ENCODE data around the gene CAPN13. TPM values are rescaled to one million over a fixed set of nuclear protein-coding genes. Genes with fewer than 3 reads are reported as not detected.

Gene CAPN13
- total and polyA plus RNA-seq, 8 donors = 6.4 to 93.3 (median 44.3) TPM

- TF ChIP-seq POLR2AphosphoS5 (IDR thresholded peaks at IDR 0.05) (no peak), EP300 (IDR thresholded peaks at IDR 0.05) (no peak), POLR2A (IDR thresholded peaks at IDR 0.05) (no peak), CTCF (IDR thresholded peaks at IDR 0.05) (no peak)
- Histone ChIP-seq H3K27ac (no peak overlapping the region), H3K4me3 (no peak overlapping the region), H3K4me1 (peaks cover 0 to 13% (median 2%) of the 10 kb centered on the region in 4 donors), H3K27me3 (no peaks in the 10 kb centered on the region), H3K36me3 (no peaks in the 10 kb centered on the region), H3K9me3 (peaks cover 0 to 2% (median 0%) of the 10 kb centered on the region in 4 donors)
- intact Hi-C loops (cut with DNase I; ENCODE audit: low total_unique reads) = no loop called here
- DNase-seq = no peak
- WGBS, 5 donors = 77 to 95% (median 86%) methylated on average over 4 of the region's 4 CpGs
Observed at GRCh38 chr2:30695749-30696148, 111.5 kb downstream of the CAPN13 start.

DNA sequence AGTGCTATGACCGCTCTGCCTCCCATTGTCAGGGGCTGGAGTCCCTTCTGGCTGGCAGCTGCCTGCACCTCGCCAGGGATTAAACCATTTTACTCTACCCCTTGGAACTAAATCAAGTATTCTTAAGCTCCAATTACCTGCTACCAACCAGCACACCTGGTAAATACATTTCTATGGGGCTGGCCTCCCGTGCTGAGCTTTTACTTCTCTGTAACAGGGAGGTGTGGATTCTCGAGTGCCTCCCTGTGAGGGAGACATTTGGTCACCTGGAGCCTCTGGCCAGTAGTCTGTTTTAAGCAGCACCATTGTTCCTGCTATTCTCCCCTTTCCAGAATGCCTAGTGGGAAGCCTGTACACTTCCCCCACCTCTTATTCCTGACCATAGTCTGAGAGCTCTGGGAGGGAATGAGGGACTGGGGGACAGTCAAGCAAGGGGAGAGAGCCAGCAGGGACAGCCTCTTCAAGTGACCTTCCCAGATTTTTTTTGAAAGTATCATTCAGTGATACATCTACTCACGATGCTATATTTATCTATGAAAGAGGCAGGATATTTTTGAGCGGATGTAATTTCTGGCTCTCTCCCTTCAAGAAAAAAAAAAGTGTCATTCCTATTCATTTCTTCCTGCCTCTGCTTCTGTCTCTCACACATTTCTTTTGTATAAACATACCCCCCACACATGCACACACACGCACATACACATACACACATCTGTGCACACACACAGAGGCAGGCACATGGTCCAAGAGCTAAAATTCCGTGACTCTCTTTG lies 112.8 kb downstream of the CAPN13 start:
- Histone ChIP-seq H3K4me1 (peaks cover 0 to 23% (median 5%) of the 10 kb centered on the region in 4 donors), H3K9me3 (no peaks in the 10 kb centered on the region), H3K27me3 (no peaks in the 10 kb centered on the region), H3K36me3 (no peaks in the 10 kb centered on the region), H3K27ac (peak overlapping the region in 1 of 5 donors; percentile 9), H3K4me3 (no peak overlapping the region)
- 59 to 76% (median 69%) methylated on average over 6 to 8 of the region's 8 CpGs for WGBS, 5 donors
- TF ChIP-seq POLR2A (IDR thresholded peaks at IDR 0.05) (no peak), POLR2AphosphoS5 (IDR thresholded peaks at IDR 0.05) (peak in 1 of 3 donors; percentile 15), CTCF (IDR thresholded peaks at IDR 0.05) (no peak)
- DNase-seq = no peak
- intact Hi-C loops (cut with DNase I; ENCODE audit: low total_unique reads) = no loop called here

GRCh38 chr2:30693821-30694281 lies 113.4 kb downstream of the CAPN13 start:
- H3K4me1 ChIP-seq = peaks cover 0 to 29% (median 8%) of the 10 kb centered on the region in 4 donors
- no peak for DNase-seq
- whole genome bisulfite sequencing, 5 donors = 65 to 77% (median 67%) methylated on average over 4 of the region's 4 CpGs
- no peak overlapping the region for H3K4me3 ChIP-seq
- intact Hi-C loops (cut with DNase I; ENCODE audit: low total_unique reads) = no loop called here
- H3K36me3 ChIP-seq = no peaks in the 10 kb centered on the region
- peak overlapping the region in 1 of 5 donors; percentile 9 for H3K27ac ChIP-seq
- TF ChIP-seq CTCF (IDR thresholded peaks at IDR 0.05) = no peak
- no peak for TF ChIP-seq POLR2AphosphoS5 (IDR thresholded peaks at IDR 0.05)
- TF ChIP-seq EP300 (IDR thresholded peaks at IDR 0.05) = no peak
- no peak for TF ChIP-seq POLR2A (IDR thresholded peaks at IDR 0.05)
- no peaks in the 10 kb centered on the region for H3K9me3 ChIP-seq
- H3K27me3 ChIP-seq = no peaks in the 10 kb centered on the region

DNA sequence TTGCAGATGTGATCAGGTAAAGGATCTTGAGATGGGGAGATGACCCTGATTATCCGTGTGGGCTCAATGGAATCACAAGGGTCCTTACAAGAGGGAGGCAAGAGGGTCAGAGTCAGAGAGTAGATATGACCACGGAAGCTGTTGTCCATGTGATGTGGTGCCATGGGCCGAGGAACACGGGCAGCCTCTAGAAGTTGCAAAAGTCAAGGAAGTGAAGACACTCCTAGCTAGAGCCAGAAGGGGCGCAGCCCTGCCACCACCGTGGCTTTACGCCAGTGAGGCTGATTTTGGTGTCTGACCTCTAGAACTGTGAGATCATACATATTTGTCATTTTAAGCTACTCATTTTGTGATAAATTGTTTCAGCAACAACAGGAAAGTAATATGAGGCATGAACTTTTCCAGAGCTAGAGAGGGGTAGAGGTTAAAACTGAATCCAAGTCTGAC lies 114.4 kb downstream of the CAPN13 start:
- TF ChIP-seq POLR2A (IDR thresholded peaks at IDR 0.05) (no peak), POLR2AphosphoS5 (IDR thresholded peaks at IDR 0.05) (no peak), EP300 (IDR thresholded peaks at IDR 0.05) (no peak), CTCF (IDR thresholded peaks at IDR 0.05) (no peak)
- intact Hi-C loops (cut with DNase I; ENCODE audit: low total_unique reads) = no loop called here
- no peak overlapping the region for H3K27ac ChIP-seq
- no peaks in the 10 kb centered on the region for H3K9me3 ChIP-seq
- WGBS, 5 donors = 77 to 94% (median 92%) methylated on average over 7 of the region's 7 CpGs
- no peaks in the 10 kb centered on the region for H3K27me3 ChIP-seq
- no peak overlapping the region for H3K4me3 ChIP-seq
- no peaks in the 10 kb centered on the region for H3K36me3 ChIP-seq
- peak in 1 of 2 donors; percentile 23 for DNase-seq
- H3K4me1 ChIP-seq = peaks cover 0 to 37% (median 8%) of the 10 kb centered on the region in 4 donors

Data from stomach (tissue), 9 donors.